ENCODE measurements around the gene LY6G5C. TPM values are rescaled to one million over a fixed set of nuclear protein-coding genes. Genes with fewer than 3 reads are reported as not detected.

LY6G5C gene
- total RNA-seq, 1 experiment from 2014 or later: 1.7 TPM

- Histone ChIP-seq H3K9me2 (ENCODE audit: insufficient read depth) (no peaks in the 10 kb centered on the region), H3K79me2 (ENCODE audit: insufficient read depth, low read length) (peaks cover 6% of the 10 kb centered on the region; the same call in 1 of the 2 replicates), H3K4me1 (ENCODE audit: control insufficient read depth in 1 of 2, insufficient read depth in 2 of 2, low read length in 2 of 2) (peaks cover 6 to 23% of the 10 kb centered on the region in 2 experiments; a peak in 3 of 4 replicates), H4K20me1 (ENCODE audit: insufficient read depth) (no peaks in the 10 kb centered on the region), H3K27ac (ENCODE audit: low read depth, low read length) (no peak overlapping the region), H2AFZ (ENCODE audit: low read depth, low read length, poor library complexity, severe bottlenecking) (no peak overlapping the region), H3K9ac (ENCODE audit: low read length) (no peak overlapping the region), H3K9me3 (ENCODE audit: control insufficient read depth in 1 of 2, insufficient read depth in 1 of 2, low read depth in 1 of 2, low read length in 2 of 2) (no peaks in the 10 kb centered on the region), H3K36me3 (ENCODE audit: control insufficient read depth in 1 of 2, insufficient read depth in 2 of 2, low read length in 2 of 2) (peaks cover 11 to 12% of the 10 kb centered on the region in 2 experiments; a peak in 3 of 4 replicates), H3K27me3 (ENCODE audit: insufficient read depth, low read length) (no peaks in the 10 kb centered on the region), H3K4me3 (replicated peaks in 1 of 2; ENCODE audit: low read depth in 1 of 2, low read length in 2 of 2) (no peak overlapping the region), H3K4me2 (ENCODE audit: low read length) (no peak overlapping the region)
- no peak for DNase-seq (ENCODE audit: low read depth, low spot score)
- TF ChIP-seq REST (IDR thresholded peaks at IDR 0.05; ENCODE audit: low read depth): no peak
- no peak for TF ChIP-seq EZH2phosphoT487 (IDR thresholded peaks at IDR 0.05; ENCODE audit: borderline replicate concordance)
- TF ChIP-seq CTCF (IDR thresholded peaks at IDR 0.05 in 2 of 3, conservative IDR thresholded peaks at IDR 0.05 in 1 of 3; ENCODE audit: borderline replicate concordance in 1 of 3, insufficient read depth in 1 of 3, low read depth in 2 of 3, low read length in 2 of 3): no peak
- TF ChIP-seq RAD21 (IDR thresholded peaks at IDR 0.05; ENCODE audit: low read depth): no peak
- no peak for TF ChIP-seq POLR2AphosphoS5 (IDR thresholded peaks at IDR 0.05; ENCODE audit: low read depth, low read length)
- TF ChIP-seq SRF (IDR thresholded peaks at IDR 0.05; ENCODE audit: low read depth): no peak
- no peak for TF ChIP-seq POLR2A (IDR thresholded peaks at IDR 0.05; ENCODE audit: borderline replicate concordance, extremely low read depth, insufficient read depth, insufficient read length)
- TF ChIP-seq ZFX (IDR thresholded peaks at IDR 0.05): no peak
- TF ChIP-seq MAX (IDR thresholded peaks at IDR 0.05): no peak
- no peak for TF ChIP-seq CEBPB (IDR thresholded peaks at IDR 0.05; ENCODE audit: low read depth)
- intact Hi-C loops (cut with micrococcal nuclease): no loop called here
- no TSS peak for BruUV-seq (replicated peaks)
- RAD21 ChIA-PET (ENCODE audit: low non-redundant PET in 1 of 2, low total read pairs in 2 of 2, uncharacterized antibody in 2 of 2, unreplicated experiment in 2 of 2): no interaction called here
- POLR2A ChIA-PET: interaction anchor here (0.6 kb wide), 1 partner anchor 107 kb away, joined by 3 read pairs; no protein-coding TSS in a partner anchor
- no peak for ATAC-seq
- CTCF ChIA-PET: interaction anchor here (1.3 kb wide), 1 partner anchor 43 kb away, joined by 3 read pairs; no protein-coding TSS in a partner anchor
Observed at GRCh38 chr6:31727034-31727716, 46.3 kb upstream of the LY6G5C start.
